Prostate gland (tissue), 2 donors: ENCODE data around the gene PRKCG.

Experiments used
- CTCF ChIP-seq, 4 experiments: fragments of 200-600 bp in 2 of 4; fragments of 450-650 bp in 2 of 4; sonication (generic) in 2 of 4; IDR thresholded peaks; 1 replicate in 3 of 4; 2 replicates in 1 of 4; pipeline ENCODE4 v1.5.1; 2016 to 2019; ENCODE audit warnings: antibody characterized with exemption in 4 of 4, mild to moderate bottlenecking in 2 of 4, moderate library complexity in 2 of 4
- POLR2A ChIP-seq: fragments of 450-650 bp; IDR thresholded peaks from one replicate; pipeline ENCODE4 v1.6.1; 2016; ENCODE audit warnings: antibody characterized with exemption, mild to moderate bottlenecking

DNA sequence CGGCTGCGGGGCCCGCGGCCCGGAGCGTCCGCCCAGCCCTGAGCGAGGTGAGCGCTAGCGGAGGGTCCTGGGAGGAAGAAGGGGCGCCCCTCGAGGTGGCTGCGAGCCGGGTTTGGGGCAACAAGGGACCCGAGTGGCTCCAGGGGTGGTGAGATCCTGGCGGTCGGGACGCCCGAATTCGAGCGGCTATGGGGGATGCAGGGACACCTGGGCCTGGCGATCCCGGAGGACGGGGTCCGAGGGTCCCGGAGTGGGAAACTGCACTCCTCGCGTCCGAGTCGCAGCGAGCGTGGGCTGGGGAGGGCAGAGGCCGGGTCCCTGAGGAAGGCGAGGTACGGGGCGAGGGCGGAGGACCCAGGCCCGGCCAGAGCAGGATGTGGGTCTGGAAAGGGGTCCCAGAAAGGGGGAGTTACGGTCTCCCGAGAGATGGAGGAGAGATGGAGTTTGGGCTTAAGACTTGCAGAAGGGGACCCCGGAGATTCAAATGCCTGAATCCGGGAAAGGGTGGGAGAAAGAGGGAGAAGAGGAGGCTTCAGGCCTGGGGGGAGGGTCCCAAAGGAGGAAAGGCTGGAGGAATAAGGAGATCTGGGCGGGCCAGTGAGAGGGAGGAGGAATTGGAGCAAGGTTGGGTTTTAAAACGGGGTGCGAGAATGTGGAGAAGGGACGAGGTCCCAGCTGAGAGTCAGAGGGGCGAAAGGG is 27.6 kb downstream of the PRKCG start:
- TF ChIP-seq CTCF (IDR thresholded peaks at IDR 0.05) (no peak), POLR2A (no peak)
